GM19463 (cell line): ENCODE measurements around the gene ERO1A.

Experiments used
- ATAC-seq: cut with Tn5 transposase; IDR thresholded peaks from one replicate; pipeline ENCODE4 v1.9.1; 2021; ENCODE audit warnings: mild to moderate bottlenecking, moderate library complexity; ENCODE audit not compliant: unreplicated experiment

Gene ERO1A

DNA sequence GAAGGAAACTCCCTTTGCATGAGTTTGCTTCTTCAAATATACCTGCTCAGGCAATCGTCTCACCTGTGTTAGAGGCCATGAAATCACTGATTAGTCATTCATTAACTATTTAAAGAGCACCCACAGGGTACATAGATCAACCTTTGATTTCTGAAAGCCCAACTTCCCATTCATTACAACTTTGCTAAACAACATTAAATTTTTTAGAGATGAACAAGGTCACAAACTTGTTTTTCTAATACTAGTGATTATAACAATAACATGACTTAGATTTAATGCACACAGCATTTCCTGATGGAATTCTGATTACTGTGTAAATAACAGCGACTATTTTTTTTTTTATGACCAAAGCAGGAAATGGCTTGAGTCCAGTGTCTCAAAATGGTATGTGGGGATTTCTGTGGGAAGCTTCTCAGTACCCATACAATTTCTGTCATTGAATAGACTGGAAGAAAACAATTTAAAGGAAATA lies 5.4 kb upstream of the ERO1A start:
- ATAC-seq = peak; percentile 43

DNA sequence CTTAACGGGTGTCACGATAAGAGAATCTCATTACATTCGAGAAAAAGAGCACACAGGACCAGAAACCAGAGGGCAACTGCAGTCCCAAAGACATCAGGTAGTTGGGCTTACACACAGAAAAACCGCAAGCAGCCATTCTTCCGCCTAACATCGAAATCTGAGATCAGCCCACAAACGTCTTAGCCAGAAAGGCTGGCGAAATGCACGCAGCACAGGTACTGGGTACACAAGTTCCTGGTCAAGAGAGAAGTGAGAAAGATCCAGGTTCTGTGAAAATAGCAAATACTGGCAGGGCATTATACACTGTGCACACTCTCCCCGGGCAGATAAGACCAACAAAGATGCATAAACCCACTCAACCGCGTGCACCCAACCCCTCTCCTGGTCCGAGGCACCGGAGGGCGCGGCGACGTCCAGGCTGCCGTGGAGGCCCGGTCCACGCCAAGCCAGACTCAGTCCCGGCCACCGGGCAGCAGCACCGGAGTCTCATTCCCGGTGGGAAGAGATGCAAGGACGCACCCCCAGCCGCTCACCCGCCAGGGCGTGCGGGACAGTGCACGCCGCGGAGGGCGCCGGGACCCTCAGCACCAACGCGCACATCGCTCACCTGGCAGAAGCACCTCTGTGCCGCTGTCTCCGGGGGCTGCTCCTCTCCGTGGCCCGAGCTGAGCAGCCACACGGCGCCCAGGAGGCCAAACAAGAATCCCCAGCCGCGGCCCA lies 437 bp downstream of the ERO1A start:
- peak; percentile 45 for ATAC-seq

DNA sequence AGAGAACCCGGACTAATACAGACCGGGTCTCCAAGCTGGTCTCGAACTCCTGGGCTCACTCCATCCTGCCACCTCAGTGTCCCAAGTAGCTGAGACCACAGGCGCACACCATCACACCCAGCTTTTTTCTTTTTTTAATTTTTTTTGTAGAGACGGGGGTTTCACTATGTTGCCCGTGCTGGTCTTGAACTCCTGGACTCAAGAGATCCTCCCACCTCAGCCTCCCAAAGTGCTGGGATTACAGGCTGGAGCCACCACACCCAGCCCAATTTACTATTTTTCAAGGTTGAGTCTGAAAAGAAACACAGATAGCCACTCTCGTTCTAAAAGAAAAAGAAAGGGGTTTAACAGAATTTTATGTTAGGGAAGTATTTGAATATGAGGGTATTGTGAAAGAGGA lies 1.8 kb downstream of the ERO1A start:
- ATAC-seq = no peak

DNA sequence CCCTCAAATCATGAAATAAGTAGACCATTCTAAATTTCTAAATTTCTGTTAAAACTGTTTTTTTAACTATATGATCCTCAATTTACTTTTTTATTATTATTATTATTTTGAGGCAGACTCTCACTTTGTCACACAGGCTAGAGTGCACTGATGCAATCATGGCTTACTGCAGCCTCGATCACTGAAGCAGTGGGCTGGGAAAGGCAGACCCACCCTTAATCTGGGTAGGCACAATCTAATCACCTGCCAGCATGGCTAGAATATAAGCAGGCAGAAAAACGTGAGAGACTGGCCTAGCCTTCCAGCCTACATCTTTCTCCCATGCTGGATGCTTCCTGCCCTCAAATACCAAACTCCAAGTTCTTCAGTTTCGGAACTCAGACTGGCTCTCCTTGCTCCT lies 2.3 kb downstream of the ERO1A start:
- ATAC-seq = no peak

DNA sequence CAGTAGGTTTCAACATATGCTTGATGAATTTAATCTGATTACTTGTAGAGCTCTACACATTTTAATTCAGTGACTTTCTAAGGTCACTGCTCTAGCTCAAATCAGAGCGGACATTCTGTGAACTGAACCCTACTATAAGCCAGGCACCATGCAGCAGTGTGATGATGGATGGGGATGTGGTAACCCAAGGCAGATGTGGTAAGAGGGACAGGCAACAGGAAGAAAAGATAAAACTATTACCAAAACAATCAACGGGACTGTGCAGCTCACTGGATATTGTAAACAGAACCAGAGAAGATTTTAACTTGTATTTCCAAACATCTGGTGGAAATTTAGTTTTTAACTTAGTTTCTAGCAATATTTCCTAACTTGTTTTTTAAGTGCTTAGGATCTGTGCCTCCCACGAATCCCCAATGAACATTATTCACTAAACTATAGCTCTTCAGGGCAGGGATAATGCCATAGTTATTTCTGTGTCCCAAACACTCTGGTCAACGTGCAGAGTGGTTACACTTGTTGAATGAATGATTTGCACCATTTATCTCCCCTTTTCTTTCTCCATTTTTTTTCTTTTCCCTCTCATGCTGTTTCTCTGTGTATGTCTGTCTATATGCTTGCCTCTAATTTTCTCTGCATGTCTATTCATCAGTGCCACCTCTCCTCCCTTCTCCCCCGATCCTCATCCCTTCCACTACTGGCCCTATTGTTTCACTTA lies 3.0 kb downstream of the ERO1A start:
- ATAC-seq = no peak

DNA sequence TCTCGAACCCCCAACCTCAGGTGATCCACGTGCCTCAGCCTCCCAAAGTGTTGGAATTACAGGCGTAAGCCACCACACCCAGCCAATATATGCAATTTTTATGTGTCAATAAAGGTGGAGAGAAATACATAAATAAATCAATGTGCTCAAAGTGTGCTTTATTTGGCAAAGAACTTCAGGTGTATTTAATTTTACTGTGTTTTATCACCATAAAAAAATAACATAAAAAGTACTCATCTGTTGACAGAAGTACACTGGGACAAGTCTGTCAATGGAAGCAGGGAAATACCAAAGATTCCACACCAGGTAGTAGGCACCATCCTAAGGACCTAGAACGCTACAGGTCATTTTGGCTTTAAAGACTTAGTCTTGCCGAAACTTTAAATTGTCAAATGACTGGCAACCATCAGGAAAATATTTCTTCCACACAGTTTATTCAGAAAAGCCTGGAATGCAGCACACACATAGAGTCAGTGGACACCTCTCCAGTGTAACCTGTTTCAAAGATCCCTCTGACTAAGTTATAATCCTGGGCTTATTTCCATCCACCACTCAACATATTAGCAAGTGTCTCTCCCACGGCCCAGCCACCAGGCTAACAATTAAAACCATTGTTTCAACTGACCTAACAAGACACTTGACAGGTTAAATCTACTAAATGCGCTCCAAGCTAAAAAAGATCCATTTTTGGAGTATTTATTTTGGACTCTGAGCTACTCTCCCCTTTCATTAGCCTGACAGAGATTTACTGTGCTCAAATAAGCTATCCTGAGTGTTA lies 4.2 kb downstream of the ERO1A start:
- ATAC-seq = no peak

DNA sequence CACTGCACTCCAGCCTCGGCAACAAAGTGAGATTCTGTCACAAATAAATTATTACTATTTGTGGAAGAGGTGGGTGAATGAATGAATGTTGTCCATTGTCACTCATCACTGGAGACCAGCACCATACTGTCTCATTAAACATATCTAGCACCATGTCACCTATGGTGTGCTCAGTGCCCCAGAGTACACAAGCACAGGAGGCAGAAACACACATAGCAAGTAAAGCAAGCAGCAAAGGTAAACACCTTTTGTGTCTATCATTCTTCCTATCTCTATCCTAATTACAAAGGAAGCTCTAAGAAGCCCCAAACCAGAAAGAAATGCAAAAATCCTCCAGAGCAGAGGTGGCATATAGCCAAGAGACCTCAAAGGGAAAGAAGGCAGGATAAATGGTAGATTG lies 9.2 kb downstream of the ERO1A start:
- no peak for ATAC-seq

DNA sequence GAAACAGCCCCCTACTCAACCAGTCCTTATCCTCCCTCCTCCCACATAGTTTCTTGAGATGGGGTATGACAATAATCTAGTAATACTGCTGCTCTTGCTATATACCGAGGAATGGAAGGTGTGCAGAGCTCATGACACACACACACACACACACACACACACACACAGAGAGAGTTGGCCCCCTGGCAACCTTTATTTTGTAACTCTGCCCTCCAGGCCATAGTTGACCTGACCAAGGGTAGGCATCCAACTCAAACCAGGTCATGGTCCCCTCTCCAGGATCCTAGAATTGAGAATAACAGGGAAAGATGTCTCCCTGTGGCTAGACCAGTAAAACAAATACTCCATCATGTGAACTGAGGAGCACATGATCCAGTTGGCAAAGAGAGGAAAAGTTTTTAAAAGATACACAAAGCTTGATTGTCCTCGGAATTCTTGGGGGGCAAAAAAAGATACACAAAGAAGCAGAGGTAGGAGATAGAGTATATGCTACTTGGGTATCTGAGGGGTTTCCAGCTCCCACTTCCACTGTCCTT lies 11.3 kb downstream of the ERO1A start:
- ATAC-seq = no peak

DNA sequence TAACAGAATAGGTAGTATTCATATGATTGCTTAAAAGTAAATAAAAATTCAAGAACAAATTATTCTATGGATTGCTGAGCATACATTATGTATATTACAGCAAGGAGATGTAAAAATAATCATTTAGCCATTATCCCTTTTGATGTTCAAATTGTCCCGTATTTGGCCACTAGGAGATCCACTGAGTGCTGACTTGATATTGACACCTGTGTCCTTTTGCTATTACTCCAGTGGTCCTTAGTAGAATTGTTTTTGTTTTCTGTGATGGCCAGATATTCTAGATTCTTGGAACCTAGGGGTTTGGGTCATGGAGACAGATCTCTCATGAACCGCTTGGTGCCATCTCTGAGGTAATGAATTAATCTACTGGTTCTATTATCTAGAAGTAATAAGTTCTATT lies 16.8 kb downstream of the ERO1A start:
- ATAC-seq = no peak

DNA sequence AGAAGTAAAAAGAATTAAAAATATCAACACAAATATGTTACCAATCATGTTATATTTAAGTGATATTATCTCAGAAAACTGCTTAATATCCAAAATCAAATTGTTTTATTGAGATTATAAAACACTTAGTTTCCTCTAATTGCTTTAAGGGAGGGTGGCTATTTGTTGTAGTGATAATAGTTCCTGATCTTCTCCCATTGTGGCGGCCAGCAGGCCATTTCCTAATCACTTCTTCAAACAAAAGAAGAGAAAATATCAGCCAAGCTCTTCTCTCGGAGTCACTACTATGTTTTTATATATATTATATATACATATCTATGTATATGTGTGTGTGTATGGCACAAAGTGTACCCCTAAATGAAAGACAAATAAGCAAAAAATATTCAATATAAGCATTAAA lies 31.5 kb downstream of the ERO1A start:
- no peak for ATAC-seq

DNA sequence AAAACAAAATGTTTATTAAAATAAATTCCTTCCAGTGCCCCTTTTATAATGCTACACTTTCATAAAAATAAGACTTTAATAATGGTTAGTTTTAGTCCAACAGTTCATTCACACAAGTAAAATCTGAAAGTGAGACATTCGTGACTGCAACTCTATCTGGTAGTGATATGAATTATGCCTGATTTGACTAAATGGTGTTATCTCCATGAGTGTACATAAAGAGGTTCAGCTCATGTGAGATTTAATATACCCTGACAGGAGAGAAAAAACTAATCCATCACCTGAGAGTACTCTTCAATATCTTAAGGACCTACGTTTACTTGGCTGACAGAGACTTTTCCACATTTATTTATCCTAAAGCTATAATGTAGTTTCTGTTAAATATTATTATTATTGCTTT lies 34.0 kb downstream of the ERO1A start:
- no peak for ATAC-seq

DNA sequence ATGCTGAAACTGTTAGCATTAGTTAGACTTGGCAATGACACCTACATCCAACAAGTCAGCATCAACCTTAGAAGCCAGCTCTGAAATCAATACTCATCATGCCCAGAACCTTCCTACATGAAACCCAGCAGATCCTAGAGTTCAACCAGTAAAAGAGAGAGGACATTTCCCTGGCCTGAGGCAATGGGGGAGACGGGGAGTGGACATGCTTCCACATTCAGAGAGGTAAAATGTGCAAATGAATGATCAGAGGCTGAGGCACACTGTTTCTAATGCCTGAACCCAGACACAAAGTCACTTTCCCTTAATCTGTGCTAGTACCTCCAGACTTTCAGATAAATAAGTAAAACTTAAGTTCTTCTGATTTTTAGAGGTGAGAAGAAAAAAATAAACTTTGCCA lies 34.5 kb downstream of the ERO1A start:
- no peak for ATAC-seq

DNA sequence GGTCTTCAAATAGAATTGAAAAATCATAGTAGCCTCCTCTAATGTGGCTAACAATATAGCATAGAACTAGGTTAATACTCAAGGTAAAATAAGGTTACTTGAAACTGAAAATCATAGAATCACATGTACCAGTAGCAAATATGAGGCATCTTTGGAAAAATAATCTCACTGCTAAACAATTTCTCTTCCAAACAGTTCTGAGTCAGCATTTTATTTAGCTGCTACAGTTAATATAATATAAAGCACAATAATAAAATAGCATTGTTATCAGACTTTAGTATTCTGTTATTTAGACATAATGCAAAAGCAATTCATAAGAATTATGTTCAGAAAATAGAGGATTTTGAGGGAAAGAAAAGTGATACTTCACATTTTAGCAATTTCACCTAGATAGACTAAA lies 35.0 kb downstream of the ERO1A start:
- no peak for ATAC-seq

DNA sequence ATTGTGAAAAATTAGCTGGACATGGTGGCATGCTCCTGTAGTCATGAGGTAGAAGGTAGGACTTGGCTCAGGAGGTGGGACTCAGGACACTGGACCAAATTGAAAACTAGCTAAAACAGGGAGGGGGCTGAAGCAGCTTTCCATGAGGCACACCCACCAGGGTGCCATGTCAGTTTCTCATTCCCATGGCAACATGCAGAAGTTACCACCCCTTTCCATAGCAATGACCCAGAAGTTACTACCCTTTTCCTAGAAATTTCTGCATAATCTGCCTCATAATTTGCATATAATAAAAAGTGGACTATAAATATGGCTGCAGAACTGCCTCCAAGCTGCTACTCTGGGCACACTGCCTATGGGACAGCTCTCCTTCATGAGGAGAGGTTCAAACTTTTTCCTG lies 38.5 kb downstream of the ERO1A start:
- ATAC-seq = no peak

DNA sequence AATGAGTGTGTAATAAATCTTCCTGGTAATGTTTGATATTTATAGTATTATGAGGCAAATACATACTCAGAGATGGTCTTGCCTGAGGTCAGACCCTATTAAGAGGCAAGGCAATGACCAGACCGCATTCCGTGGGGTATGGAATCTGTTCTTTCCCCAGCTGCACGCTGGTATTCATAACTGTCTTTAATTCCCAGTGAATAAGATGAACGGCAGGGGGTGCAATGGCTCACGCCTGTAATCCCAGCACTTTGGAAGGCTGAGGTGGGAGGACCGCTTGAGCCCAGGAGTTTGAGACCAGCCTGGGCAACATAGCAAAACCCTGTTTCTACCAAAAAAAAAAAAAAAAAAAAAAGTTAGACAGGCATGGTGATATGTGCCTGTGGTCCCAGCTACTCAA lies 44.6 kb downstream of the ERO1A start:
- ATAC-seq = no peak

DNA sequence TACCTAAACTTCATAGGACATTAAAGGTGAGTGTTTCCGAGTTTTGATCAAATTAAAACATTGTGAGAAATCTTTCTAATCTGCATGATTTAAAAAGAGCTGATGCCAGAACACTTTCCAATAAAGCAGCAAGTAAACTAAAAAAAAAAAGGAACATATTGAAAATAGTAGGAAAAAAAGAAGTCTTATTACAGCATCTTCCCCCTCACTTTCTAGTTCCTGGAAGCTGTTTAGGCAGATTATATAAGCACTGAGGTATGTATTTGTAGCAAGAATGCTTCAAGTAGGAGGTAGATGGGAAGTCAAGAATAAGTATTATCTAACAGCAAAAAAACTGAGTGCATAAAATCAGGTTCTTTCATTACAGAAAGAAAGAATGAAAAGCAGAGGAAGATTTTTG lies 45.8 kb downstream of the ERO1A start:
- no peak for ATAC-seq

DNA sequence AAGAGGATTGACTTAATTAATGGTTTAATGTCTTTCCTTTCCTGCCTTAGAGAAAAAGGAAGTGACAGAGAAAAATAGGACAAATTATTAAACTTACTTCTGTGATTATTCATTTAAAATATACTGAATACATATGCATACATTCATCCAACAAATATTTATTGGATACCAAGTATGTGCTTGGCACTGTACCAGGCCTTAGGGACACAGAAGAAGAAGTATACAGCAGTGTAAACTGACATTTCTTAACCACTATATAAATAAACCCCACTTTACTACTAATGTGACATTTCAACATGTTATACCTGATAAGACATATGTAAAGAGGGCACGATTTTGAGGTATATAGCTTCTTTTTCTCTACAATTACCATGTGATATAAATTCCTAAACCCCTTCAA lies 53.6 kb downstream of the ERO1A start:
- no peak for ATAC-seq

DNA sequence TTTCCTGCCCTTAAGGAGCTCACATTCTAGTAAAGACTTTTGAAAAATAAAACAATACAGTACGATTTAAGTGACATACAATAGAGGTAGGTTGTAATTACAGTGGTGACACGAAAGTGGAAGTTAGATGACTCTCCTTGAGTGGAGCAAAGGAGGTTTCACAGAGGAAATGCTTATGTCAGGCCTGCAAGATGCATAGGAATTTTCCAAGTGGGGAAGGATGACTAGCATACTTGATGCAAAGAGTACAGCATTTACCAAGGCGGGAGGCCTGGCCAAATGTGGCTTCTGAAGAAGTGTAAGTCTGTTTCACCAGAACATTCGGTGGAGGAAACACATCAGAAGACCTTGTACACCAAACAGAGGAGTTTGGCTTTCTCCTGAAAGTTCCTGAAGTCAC lies 55.2 kb downstream of the ERO1A start:
- ATAC-seq = no peak

DNA sequence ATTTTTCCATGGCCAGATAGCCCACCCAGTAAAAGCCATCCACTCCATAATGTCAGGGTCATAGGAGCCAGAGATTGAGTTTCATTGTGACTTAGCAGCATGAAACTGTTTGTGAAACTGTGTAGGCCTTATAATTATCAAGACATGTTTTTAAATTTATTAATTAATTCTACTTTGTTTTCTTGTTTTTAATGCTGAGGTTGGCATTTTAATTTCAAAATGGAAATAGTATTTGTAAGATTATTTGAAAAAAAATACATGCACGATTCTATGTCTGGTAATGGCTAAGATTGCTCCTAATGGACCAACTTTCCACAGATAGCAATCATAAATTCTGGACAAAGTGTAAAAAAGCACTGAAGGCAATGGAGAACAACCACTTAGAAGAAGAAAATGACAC lies 75.7 kb downstream of the ERO1A start:
- ATAC-seq = no peak

DNA sequence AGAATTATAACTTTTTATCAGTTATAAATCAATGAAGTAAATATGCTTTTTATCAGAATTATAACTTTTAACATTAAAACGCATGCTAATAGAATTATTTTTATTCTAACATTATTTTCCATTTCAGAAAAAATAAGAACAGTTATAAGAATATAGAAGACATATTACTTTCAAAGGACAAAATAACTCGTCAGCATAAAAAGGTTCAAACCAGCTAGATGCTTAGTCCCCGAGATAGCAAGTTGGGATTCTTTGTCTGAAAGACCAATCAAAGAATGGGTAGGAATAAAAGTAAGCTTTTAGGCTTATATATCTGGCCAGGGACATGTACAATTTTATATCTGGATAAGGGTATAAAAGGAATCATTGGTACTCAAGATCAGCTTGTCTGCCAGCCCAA lies 76.8 kb downstream of the ERO1A start:
- ATAC-seq = no peak

DNA sequence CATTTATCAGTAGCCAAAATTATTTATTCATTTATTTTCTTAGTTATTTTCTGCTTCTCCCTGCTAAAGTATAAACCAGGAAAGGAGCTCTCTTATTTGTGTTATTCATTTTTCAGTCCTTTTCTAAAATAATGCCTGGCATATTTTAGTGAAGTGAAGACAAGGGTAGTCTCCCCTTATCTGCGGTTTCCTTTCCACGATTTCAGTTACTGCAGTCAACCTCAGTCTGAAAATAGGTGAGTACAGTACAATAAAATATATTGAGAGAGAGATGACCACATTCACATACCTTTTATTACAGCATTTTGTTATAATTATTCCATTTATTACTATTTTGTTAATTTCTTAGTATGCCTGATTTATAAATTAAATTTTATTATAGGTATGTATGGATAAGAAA lies 85.2 kb downstream of the ERO1A start:
- no peak for ATAC-seq
